Ovary (tissue), 9 donors: ENCODE measurements around the gene IL10RA. TPM values are rescaled to one million over a fixed set of nuclear protein-coding genes. Genes with fewer than 3 reads are reported as not detected.

ENCODE experiments used
- DNase-seq, 5 donors: peaks; one replicate each; pipeline ENCODE4 v3.0.0-alpha.2; 2019 to 2020
- H3K27ac ChIP-seq, 2 donors: fragments of 200-600 bp; one replicate each; pipeline versions ENCODE4 v1.5.1 to v1.8.0; 2019 to 2022
- H3K27me3 ChIP-seq: fragments of 200-600 bp; one replicate; pipeline ENCODE4 v1.8.0; 2022
- H3K36me3 ChIP-seq: fragments of 200-600 bp; sonication (generic); one replicate; pipeline ENCODE4 v1.5.1; 2019
- H3K4me1 ChIP-seq: one replicate; pipeline ENCODE4 v1.8.1; 2013; ENCODE audit warnings: mild to moderate bottlenecking, moderate library complexity; ENCODE audit not compliant: insufficient read depth
- H3K4me3 ChIP-seq: fragments of 200-600 bp; sonication (generic); one replicate; pipeline ENCODE4 v1.5.1; 2017
- H3K9me3 ChIP-seq, 2 donors: fragments of 200-600 bp in 1 of 2; sonication (generic) in 1 of 2; one replicate each; pipeline versions ENCODE4 v1.5.1 to v1.8.1; 2013 to 2019; ENCODE audit warnings: mild to moderate bottlenecking in 1 of 2, moderate library complexity in 1 of 2
- CTCF ChIP-seq, 3 donors: fragments of 450-650 bp in 2 of 3; fragments of 200-600 bp in 1 of 3; IDR thresholded peaks; one replicate each; pipeline versions ENCODE4 v1.5.1 to v1.8.0; 2016 to 2022; ENCODE audit warnings: antibody characterized with exemption in 3 of 3, mild to moderate bottlenecking in 1 of 3
- EP300 ChIP-seq: sonication (generic); formaldehyde crosslinking; IDR thresholded peaks from one replicate; pipeline ENCODE4 v1.6.1; 2017; ENCODE audit warnings: antibody characterized with exemption
- POLR2A ChIP-seq: fragments of 450-650 bp; IDR thresholded peaks from one replicate; pipeline ENCODE4 v1.6.1; 2017; ENCODE audit warnings: antibody characterized with exemption, mild to moderate bottlenecking, moderate library complexity
- WGBS, 3 donors: extraction: QIAGEN DNeasy Blood & Tissue Kit in 1 of 3; methylation state at CpG; one replicate each; pipeline versions ENCODE4 v1.1.5 to v1.1.7; 2013 to 2017; 5-methylcytosine and 5-hydroxymethylcytosine counted together
- intact Hi-C, 4 donors: fragments of 100-400 bp; cut with DNase I; formaldehyde crosslinking; loops; one replicate each; pipeline versions ENCODE4 v1.11.0 to v1.15.1; 2022 to 2023
- polyA plus RNA-seq, 2 donors: library from polyadenylated mRNA; stranded (reverse); fragments of 200-250 nt in 1 of 2; fragments of 350-450 nt in 1 of 2; fragmentation: Illumina TruSeq in 1 of 2; extraction: RNeasy Lipid Tissue Mini Kit (QIAGEN cat#74804) in 1 of 2; gene quantifications; one replicate each; pipeline ENCODE4 v1.2.3, GENCODE V29; 2013 to 2014
- total RNA-seq, 7 donors: library from RNA; depleted of rRNA in 2 of 7; stranded (reverse); fragments of >200 nt in 2 of 7; fragmentation: NEBNext Ultra II Directional in 3 of 7; extraction: Animal tissue kit (Norgen Biotek cat#: 25700) in 3 of 7; gene quantifications; one replicate each; pipeline versions ENCODE4 v1.1.0 to v1.2.4, GENCODE V29; 2016 to 2023
- donor health status: DM: no; HTN: no; CAD: no; lungs with moderate emphysema.
- donor health status: DM: no; HTN: no; CAD: no.
- donor health status: Bipolar disorder and iron deficiency.
- donor health status: DM: yes; HTN: yes; CAD: no.
- donor health status: DM: no; HTN: no; CAD: no.
- donor health status: DM: yes; HTN: yes; CAD: no.

IL10RA gene
- total and polyA plus RNA-seq, 9 donors: 2.0 to 14.1 (median 6.7) TPM

- H3K4me3 ChIP-seq: no peak overlapping the region
- no peaks in the 10 kb centered on the region for H3K27me3 ChIP-seq
- H3K27ac ChIP-seq: no peak overlapping the region
- H3K36me3 ChIP-seq: no peaks in the 10 kb centered on the region
- no peaks in the 10 kb centered on the region for H3K9me3 ChIP-seq
- no peak for DNase-seq
- no peak for TF ChIP-seq EP300
- TF ChIP-seq CTCF (IDR thresholded peaks at IDR 0.05): no peak
- TF ChIP-seq POLR2A: no peak
- no peaks in the 10 kb centered on the region for H3K4me1 ChIP-seq
- 83 to 88% (median 84%) methylated on average over 10 of the region's 10 CpGs for WGBS, 3 donors
- intact Hi-C loops: no loop called here
Measured at GRCh38 chr11:117972044-117972443, 14.2 kb upstream of the IL10RA start.

DNA sequence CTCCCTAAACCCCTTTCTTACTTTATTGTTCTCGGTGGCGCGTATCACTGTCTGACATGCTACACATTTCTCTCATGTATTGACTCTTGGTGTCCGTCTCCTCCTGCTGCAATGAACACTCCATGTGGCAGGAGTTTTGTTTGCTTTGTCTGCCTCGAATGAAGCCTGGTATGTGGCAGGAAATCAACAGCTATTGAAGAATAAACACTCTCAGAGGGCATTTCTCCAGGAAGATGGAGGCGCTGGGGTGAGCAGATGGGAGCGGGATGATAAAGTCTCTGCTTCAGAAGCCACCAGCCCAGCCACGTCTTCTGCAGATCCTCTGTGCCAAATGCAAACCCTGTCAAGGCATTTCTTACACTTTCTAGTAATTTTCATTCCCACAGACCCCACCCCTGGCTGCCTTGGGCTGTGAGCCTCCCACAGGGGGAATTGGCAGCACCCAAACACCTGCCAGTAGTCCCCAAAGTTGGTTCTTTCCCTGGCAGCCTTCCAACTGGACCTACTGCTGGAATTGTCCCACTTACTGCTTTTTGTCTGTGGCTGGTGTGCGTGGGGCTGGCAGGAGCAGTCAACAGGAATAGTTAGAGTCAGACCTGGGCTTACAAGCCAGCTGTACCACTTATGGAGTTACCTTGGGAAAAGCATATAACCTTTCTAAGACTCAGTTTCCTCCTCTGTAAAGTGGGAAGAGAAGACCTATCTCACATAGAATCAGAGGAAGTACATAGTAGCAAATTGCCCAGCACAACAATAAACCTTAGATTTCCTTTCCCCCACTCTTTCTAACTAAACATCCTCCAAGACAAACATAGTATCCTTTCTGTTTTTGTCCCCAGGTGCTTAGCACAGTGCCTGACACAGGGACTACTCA lies 13.3 kb upstream of the IL10RA start:
- no peak overlapping the region for H3K4me3 ChIP-seq
- DNase-seq: no peak
- no peak overlapping the region for H3K27ac ChIP-seq
- no peaks in the 10 kb centered on the region for H3K9me3 ChIP-seq
- TF ChIP-seq POLR2A (no peak), CTCF (IDR thresholded peaks at IDR 0.05) (no peak), EP300 (no peak)
- WGBS, 3 donors: 34 to 55% (median 46%) methylated on average over 9 of the region's 9 CpGs
- H3K4me1 ChIP-seq: no peaks in the 10 kb centered on the region
- H3K36me3 ChIP-seq: no peaks in the 10 kb centered on the region
- intact Hi-C loops: no loop called here
- no peaks in the 10 kb centered on the region for H3K27me3 ChIP-seq

DNA sequence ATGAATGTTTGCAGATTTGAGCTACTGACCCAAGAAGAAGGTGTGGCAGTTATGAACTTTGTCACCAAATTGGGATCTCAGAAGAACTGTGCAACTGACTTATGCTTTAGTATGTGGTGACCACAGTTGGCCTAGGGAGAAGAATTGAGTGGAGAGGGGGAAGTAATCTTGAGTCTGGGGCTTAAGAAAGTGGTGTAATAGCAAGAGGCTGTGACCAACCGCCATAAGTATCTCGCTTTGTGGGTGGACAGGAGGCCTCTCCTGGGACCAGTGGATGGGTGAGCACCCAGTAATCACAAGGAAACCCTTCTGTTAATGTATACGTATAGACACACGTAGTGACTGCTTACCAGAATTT lies 12.7 kb upstream of the IL10RA start:
- H3K9me3 ChIP-seq: no peaks in the 10 kb centered on the region
- no peak overlapping the region for H3K4me3 ChIP-seq
- H3K4me1 ChIP-seq: no peaks in the 10 kb centered on the region
- intact Hi-C loops: no loop called here
- H3K36me3 ChIP-seq: no peaks in the 10 kb centered on the region
- no peak for TF ChIP-seq POLR2A
- no peak for TF ChIP-seq EP300
- no peak for TF ChIP-seq CTCF (IDR thresholded peaks at IDR 0.05)
- no peaks in the 10 kb centered on the region for H3K27me3 ChIP-seq
- 73 to 96% (median 91%) methylated on average over 4 of the region's 4 CpGs for WGBS, 3 donors
- H3K27ac ChIP-seq: no peak overlapping the region
- no peak for DNase-seq

- Histone ChIP-seq H3K4me3 (no peak overlapping the region), H3K27me3 (no peaks in the 10 kb centered on the region), H3K4me1 (no peaks in the 10 kb centered on the region), H3K27ac (no peak overlapping the region), H3K36me3 (no peaks in the 10 kb centered on the region), H3K9me3 (no peaks in the 10 kb centered on the region)
- TF ChIP-seq POLR2A (no peak), CTCF (IDR thresholded peaks at IDR 0.05) (no peak), EP300 (no peak)
- WGBS, 3 donors: 87 to 94% (median 90%) methylated on average over 4 of the region's 4 CpGs
- DNase-seq: no peak
- intact Hi-C loops: no loop called here
Measured at GRCh38 chr11:117976445-117976844, 9.7 kb upstream of the IL10RA start.
